Left forelimb (tissue), 1 donor: Measurements from ENCODE around the gene FILIP1L.
"Not testable (repeated sequence)": the region's sequence is repeated elsewhere in the genome, so short reads cannot be mapped to it uniquely, and the experiment has no call there.

Experiments used
- DNase-seq: peaks from one replicate; pipeline ENCODE4 v3.0.0-alpha.2; 2018; ENCODE audit warnings: low spot score

Gene FILIP1L

GRCh38 chr3:100073714-100074307, 40.5 kb downstream of the FILIP1L start:
- peak; percentile 69 for DNase-seq

DNA sequence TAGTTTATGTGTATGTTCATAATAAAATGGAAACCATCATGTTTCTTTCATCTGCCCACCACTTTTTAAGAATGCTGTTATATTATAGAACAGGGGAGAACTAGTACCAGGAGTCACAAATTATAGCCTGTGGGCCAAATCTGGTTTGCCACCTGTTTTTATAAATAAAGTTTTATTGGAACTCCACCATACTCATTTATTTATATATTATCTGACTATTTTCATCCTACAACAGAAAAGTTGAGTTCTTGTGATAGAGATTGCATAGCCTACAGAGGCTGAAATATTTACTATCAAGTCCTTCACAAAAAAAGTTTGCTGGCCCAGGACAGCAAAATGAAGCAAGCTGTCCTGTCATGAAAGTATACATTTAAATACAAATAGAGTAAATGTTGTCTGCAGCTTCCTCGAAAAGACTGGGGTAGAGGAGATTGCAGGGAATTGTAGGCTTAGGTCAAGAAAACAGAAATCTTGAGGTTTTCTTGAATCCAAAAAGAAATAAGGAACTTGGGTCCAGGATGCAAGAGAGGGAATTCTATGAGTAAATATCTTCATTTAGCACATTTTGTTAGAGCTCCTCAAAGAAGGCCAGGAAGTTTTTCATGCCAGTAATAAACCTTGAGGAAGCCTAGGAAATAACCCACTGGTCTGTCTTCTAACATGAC, 41.1 kb downstream of the FILIP1L start:
- no peak for DNase-seq

GRCh38 chr3:100072326-100073048, 41.8 kb downstream of the FILIP1L start:
- no peak for DNase-seq

- DNase-seq: no peak
These were observed 44.8 kb downstream of the FILIP1L start for GRCh38 chr3:100069472-100069871.

DNA sequence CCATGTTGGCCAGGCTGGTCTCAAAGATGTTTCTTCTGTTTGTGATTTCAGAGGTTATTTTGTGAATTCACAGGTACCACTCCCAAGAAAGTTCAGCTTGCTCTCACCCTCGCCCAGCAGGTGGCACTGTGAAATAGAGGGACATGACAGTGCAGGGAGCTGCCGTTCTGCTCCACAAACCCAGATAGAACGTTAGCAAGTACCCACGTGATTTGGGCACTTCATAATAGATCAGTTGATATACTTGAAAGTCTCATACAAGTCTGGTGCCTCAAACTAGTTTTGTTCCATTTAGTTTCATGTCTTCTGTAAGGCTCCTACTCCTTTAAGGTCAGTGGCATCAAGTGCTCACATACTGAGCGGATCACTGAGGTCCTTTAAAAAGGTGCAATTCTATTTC, 45.5 kb downstream of the FILIP1L start:
- DNase-seq: peak; percentile 72

GRCh38 chr3:100067589-100067988, 46.7 kb downstream of the FILIP1L start:
- no peak for DNase-seq

DNA sequence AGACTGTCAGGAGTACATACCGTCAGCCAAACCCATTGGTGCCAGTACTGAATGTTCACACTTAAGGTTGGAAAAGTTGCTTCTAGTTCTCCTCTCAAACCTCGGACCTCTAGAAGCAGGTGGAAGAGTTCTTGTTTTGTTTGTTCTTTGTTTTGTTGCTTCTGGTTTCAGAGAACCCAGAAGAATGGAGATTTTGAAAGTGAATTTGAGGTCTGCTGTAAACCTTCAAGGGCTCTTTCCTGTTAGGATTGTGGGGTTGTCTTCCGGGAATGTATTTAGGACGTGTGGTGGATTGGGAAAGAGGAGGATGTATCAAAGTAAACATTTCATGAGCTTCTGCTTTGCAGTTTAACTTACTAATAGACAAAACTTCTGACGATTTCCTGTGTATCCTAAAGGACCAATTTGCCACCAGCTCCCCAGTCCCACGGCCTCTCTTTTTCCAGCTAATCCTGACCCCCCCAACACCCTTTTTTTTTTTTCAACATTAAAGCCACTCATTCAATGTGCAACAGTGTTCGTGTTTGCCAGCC, 50.3 kb downstream of the FILIP1L start:
- DNase-seq: no peak

DNA sequence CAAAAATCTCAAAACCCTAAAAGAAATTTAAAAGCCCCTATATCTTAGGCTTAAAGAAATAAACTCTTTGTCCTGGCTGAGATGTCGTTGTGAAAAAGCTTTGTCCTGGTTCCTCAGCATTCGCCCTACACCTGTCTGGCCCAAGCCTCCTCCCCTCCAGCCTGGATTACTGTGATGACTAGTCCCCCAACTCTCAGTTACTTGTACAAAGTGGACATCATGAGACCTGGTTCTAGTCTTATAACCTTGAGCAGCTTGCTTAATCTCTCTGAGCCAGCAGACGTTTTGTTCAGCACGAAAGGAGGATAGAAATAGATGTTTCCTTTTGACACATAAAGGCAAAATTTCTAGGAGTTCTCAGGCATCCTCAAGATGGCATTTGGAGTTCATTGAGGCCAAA, 51.6 kb downstream of the FILIP1L start:
- DNase-seq: no peak

DNA sequence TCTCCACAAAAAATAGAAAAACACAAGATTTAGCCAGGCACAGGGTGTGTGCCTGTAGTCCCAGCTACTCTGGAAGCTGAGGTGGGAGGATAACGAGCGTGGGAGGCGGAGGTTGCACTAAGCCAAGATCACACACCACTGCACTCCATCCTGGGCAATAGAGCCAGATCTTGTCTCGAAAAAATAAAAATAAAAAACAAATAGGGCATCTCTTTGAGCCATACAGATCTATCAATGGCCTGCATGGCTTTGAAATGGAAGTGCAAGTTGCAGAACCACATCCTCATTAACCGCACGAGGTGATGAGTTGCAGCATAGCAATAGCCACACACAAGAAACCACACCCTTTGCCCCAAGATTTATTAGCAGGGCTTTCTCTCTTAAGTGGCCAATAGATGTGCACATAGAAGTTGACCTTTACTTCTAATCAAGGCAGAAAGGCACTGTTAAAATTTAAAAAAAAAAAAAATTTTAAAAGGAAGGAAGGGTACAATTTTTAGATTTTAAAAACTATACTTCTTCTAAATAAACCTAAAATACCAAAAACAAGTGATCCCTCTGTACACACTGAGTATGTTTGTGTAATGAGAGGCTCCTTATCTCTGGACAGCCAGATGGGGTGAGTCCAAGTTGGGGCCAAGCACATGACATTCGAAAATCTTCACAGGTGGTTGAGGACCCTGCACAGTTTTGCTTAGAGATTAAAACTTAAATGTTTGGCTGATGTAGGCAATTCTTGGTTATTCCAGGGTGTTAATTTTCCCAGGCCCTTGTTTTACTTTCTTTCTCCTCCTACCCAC, 53.4 kb downstream of the FILIP1L start:
- DNase-seq: no peak

DNA sequence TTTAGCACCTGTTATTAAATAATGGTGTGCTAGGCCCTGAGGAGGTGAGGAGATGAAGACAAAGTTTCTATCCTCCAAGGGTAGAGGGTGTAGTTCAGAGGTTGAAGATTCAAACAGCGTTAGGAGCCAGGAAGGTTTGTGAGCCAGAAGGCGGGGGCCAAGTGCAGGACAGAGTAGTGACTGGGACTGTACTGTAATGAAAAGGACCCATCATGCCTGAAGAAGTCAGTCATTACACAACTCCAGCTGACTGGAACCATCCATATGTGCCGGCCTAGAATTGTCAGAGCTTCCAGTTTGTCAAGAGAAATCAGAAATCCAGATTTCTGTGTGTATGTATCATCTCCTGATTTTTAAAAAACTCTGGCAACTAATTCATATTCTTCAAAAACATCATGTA, 54.8 kb downstream of the FILIP1L start:
- no peak for DNase-seq

DNA sequence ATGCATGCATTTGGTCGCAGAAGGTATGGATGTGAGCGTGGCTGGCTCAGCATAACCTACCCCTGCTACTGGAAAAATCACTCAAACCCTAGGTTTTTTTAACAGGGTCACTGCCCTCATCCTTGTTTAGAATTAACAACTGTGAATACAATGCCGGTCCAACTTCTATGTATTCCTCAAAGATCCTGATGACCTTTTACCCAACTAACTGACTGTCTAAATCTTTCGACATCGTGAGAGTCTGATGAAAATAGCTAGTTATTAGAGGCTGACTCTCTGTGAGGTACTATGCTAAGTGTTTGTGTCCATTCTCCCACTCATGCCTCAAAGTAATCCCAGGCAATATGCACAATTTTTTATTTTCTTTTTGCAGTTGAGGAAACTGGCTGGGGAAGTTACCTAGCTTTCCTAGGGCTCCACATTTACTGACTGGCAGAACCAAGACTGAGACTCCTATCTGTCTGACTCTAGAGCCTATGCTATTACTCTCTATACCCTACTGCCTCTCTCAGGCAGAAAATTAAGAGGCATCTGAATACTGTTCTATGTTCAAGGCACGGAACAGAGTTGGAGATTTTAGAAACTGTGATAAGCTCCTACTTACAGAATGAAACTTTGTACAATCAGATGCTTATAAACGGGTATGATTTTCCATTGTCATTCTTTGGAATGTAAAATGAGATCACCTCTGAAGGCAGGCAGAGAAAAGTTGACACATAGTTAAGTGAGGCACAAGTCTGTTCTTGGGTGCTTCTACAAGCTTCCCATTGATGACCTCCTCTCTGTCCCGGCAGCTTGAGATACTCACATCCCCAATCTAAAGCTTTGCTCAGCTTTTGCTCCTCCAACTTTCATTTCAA, 56.4 kb downstream of the FILIP1L start:
- DNase-seq: no peak

DNA sequence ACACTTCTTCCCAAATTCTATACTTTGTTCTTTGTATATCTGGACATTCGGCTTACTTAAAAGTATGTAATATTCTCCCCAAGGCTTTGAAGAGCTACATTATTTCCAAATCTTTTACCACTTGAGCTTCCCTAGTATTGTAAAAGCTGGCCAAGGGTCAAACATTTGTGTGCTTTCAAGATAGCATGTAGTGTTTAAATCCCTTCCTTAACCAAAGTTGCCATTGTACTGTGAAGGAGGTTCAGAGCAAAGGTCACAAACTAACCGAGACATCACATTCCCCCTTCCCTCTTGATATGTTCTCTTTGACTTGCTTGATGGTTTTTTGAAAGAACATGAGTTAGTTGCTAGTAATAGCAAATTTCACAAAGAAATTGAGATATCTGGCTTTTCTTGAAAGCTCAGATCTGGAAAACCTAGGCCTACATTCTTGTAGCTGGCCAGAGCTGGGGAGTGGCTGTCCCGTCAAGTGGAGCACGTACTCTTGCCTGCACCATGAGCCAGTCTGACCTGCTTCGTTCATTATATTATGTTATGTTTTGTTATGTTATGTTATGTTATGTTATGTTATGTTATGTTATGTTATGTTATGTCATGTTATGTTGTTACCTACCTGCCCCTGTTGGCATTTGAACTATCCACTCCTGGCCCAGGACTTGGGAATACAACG, 60.2 kb downstream of the FILIP1L start:
- DNase-seq: no peak

DNA sequence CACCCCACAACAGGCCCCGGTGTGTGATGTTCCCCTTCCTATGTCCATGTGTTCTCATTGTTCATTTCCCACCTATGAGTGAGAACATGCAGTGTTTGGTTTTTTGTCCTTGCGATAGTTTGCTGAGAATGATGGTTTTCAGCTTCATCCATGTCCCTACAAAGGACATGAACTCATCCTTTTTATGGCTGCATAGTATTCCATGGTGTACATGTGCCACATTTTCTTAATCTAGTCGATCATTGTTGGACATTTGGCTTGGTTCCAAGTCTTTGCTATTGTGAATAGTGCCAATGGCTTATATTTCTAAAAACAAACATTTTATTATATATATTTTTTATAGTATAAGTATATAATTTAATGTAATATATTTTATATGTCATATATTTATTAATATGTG, 62.8 kb downstream of the FILIP1L start:
- not testable (repeated sequence) for DNase-seq

GRCh38 chr3:100048248-100048647, 66.1 kb downstream of the FILIP1L start:
- DNase-seq: no peak

- no peak for DNase-seq
These were observed 66.7 kb downstream of the FILIP1L start for GRCh38 chr3:100047455-100048141.

GRCh38 chr3:100046986-100047385, 67.3 kb downstream of the FILIP1L start:
- no peak for DNase-seq

- DNase-seq: peak; percentile 85
These were observed 68.6 kb downstream of the FILIP1L start for GRCh38 chr3:100045696-100046095.

GRCh38 chr3:100044369-100044768, 69.9 kb downstream of the FILIP1L start:
- DNase-seq: no peak

- DNase-seq: no peak
These were observed 71.0 kb downstream of the FILIP1L start for GRCh38 chr3:100043271-100043670.
